Lung (tissue), 12 donors: ENCODE measurements around the gene RAMP1. TPM values are rescaled to one million over a fixed set of nuclear protein-coding genes. Genes with fewer than 3 reads are reported as not detected.

Experiments used
- ATAC-seq: fragments of 200-7000 bp; cut with Tn5 transposase; one replicate; pipeline ENCODE4 v1.9.1; 2020; ENCODE audit warnings: moderate number of reproducible peaks; ENCODE audit not compliant: insufficient read depth, low FRiP score
- DNase-seq, 3 donors: peaks; one replicate each; pipeline ENCODE4 v3.0.0-alpha.2; 2013 to 2017
- H3K27ac ChIP-seq, 2 donors: one replicate each; pipeline ENCODE4 v1.5.1; 2013; ENCODE audit warnings: mild to moderate bottlenecking in 2 of 2, moderate library complexity in 2 of 2, control low read depth in 1 of 2, inconsistent platforms in 1 of 2, low read depth in 1 of 2, low read length in 1 of 2
- H3K27me3 ChIP-seq, 3 donors: one replicate each; pipeline ENCODE4 v1.5.1; 2013; ENCODE audit warnings: low read length in 2 of 3; ENCODE audit not compliant: control insufficient read depth in 3 of 3, insufficient read depth in 3 of 3
- H3K36me3 ChIP-seq, 4 donors: one replicate each; pipeline ENCODE4 v1.5.1; 2013; ENCODE audit warnings: low read length in 4 of 4, mild to moderate bottlenecking in 1 of 4, moderate library complexity in 1 of 4; ENCODE audit not compliant: control insufficient read depth in 4 of 4, insufficient read depth in 4 of 4
- H3K4me1 ChIP-seq, 5 donors: one replicate each; pipeline ENCODE4 v1.5.1; 2013; ENCODE audit warnings: low read length in 5 of 5, mild to moderate bottlenecking in 2 of 5, moderate library complexity in 1 of 5; ENCODE audit not compliant: control insufficient read depth in 5 of 5, insufficient read depth in 5 of 5
- H3K4me3 ChIP-seq: one replicate; pipeline ENCODE4 v1.5.1; 2013; ENCODE audit warnings: mild to moderate bottlenecking, control low read depth, moderate library complexity
- H3K9ac ChIP-seq, 2 donors: one replicate each; pipeline ENCODE4 v1.5.1; 2013; ENCODE audit warnings: low read length in 2 of 2, control low read depth in 1 of 2; ENCODE audit not compliant: insufficient read depth in 1 of 2
- H3K9me3 ChIP-seq, 4 donors: one replicate each; pipeline ENCODE4 v1.5.1; 2013; ENCODE audit warnings: low read length in 3 of 4, mild to moderate bottlenecking in 1 of 4, moderate library complexity in 1 of 4; ENCODE audit not compliant: control insufficient read depth in 4 of 4, insufficient read depth in 3 of 4
- WGBS, 2 donors: extraction: QIAGEN DNeasy Blood & Tissue Kit; methylation state at CpG; one replicate each; pipeline ENCODE4 v1.1.7; 2013; 5-methylcytosine and 5-hydroxymethylcytosine counted together
- polyA plus RNA-seq, 2 donors: library from polyadenylated mRNA; stranded (reverse); fragments of 200-250 nt; gene quantifications; one replicate each; pipeline ENCODE4 v1.2.1, GENCODE V29; 2013
- total RNA-seq, 2 donors: library from RNA; depleted of rRNA in 1 of 2; stranded (reverse); fragments of >200 nt in 1 of 2; gene quantifications; one replicate each; pipeline ENCODE4 v1.2.1, GENCODE V29; 2014 to 2021
- TF ChIP-seq, protein P1 (sequence below): IDR thresholded peaks from 2 replicates; pipeline ENCODE4 v1.5.1; 2012; ENCODE audit warnings: mild to moderate bottlenecking; ENCODE audit errors: control extremely low read depth, extremely low read depth
- donor health status: control.
- donor health status: control.
- donor health status: Bipolar disorder and iron deficiency.
- donor health status: healthy.
- donor health status: DM: yes; HTN: yes; CAD: no.

RAMP1 gene
- total and polyA plus RNA-seq, 4 donors, result 10.5 to 26.1 (median 12.6) TPM

DNA sequence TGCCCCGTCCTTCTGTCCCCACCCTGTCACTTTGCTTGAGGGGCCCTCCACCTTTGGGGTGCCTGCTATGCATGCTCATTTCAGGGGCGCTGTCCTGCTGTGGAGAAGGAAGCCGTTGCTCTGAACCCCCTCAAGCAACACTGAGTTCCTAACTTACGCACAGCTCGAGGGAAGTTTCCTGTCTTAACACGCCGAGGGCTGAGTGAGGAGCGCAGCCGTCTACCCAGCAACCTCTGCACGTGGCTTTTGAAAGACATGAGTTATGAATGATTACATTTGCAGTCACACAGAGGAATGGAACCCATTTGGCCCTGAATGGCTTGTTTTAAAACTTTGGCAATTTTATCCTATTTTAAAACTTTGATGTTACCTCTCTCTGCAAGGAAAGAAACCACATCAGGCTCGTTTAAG, 14.0 kb downstream of the RAMP1 start:
- H3K4me3 ChIP-seq, result no peak overlapping the region
- TF ChIP-seq, protein P1, sequence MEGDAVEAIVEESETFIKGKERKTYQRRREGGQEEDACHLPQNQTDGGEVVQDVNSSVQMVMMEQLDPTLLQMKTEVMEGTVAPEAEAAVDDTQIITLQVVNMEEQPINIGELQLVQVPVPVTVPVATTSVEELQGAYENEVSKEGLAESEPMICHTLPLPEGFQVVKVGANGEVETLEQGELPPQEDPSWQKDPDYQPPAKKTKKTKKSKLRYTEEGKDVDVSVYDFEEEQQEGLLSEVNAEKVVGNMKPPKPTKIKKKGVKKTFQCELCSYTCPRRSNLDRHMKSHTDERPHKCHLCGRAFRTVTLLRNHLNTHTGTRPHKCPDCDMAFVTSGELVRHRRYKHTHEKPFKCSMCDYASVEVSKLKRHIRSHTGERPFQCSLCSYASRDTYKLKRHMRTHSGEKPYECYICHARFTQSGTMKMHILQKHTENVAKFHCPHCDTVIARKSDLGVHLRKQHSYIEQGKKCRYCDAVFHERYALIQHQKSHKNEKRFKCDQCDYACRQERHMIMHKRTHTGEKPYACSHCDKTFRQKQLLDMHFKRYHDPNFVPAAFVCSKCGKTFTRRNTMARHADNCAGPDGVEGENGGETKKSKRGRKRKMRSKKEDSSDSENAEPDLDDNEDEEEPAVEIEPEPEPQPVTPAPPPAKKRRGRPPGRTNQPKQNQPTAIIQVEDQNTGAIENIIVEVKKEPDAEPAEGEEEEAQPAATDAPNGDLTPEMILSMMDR, result no peak
- ATAC-seq (no peak), DNase-seq (no peak)
- no peaks in the 10 kb centered on the region for H3K36me3 ChIP-seq
- WGBS, 2 donors, result 29 to 50% methylated on average over 11 of the region's 11 CpGs
- no peaks in the 10 kb centered on the region for H3K9me3 ChIP-seq
- H3K27ac ChIP-seq, result no peak overlapping the region
- H3K27me3 ChIP-seq, result no peaks in the 10 kb centered on the region
- peaks cover 0 to 22% (median 0%) of the 10 kb centered on the region in 5 donors for H3K4me1 ChIP-seq
- H3K9ac ChIP-seq, result no peak overlapping the region

DNA sequence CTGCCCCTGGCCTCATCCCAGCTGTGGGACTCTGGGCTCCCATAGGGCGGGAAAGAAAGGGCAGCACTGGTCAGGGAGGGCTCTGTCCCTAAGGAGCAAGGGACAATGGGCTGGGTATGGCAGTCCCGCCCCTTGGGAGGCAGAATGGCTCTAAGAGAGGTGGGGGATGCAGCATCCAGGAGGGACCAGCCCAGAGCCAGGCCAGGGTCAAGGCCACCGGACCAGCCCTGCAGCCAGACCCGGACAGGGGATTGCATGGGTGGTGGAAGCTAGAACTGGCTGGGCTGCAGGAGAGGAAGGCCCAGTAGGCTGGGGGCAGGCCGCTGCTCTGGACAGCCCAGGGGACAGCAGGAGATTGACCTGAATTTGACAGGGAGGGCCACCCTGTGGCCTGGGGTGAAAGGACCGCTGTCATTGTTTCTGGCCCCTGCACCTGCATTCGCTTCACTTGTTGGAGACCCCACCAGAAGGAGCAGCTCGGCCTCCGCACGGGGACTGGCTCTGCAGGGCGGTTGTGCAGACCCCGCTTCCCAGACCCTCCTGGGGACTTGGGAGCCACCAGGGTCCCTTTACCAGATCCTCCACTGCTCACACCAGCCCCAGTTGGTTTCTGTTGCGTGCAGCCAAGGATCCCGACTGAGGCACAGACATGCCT, 14.6 kb downstream of the RAMP1 start:
- H3K27ac ChIP-seq, result peak overlapping the region in 1 of 2 donors; percentile 4
- no peak overlapping the region for H3K4me3 ChIP-seq
- TF ChIP-seq, protein P1, result no peak
- H3K9ac ChIP-seq, result no peak overlapping the region
- no peak for ATAC-seq
- H3K36me3 ChIP-seq, result no peaks in the 10 kb centered on the region
- no peak for DNase-seq
- 95% methylated on average over 14 of the region's 14 CpGs for WGBS, 2 donors
- peaks cover 0 to 18% (median 0%) of the 10 kb centered on the region in 5 donors for H3K4me1 ChIP-seq
- no peaks in the 10 kb centered on the region for H3K9me3 ChIP-seq
- no peaks in the 10 kb centered on the region for H3K27me3 ChIP-seq

DNA sequence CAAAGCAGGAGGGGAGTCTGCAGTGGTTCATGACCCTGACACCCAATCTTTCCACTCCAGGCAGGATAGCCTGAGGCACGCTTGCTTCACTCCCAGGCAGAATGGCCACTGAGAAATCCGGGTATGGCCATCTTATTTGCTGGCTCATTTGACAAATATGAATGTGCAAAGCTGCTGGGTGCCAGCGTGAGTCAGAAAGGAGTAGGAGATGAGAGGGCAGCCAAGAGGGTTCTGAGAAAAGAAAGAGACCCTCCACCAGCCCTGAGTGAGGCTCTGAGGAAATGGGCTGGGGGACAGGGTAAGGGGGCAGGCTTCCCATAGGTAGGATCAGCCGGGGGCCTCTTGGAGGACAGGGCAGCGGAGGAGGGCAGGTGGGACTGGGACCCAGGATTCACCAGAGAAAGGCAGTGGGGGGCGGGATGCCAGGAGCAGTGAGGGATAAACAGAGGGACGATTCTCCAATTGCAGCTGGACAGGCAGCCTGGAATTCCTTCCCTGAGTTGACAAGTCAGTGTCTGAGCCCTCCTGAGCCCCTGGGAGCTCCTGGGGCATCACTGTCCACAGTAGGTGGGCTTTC, 15.2 kb downstream of the RAMP1 start:
- Histone ChIP-seq H3K27ac (peak overlapping the region in 1 of 2 donors; percentile 25), H3K4me1 (peaks cover 0 to 17% (median 0%) of the 10 kb centered on the region in 5 donors), H3K9me3 (no peaks in the 10 kb centered on the region), H3K27me3 (no peaks in the 10 kb centered on the region), H3K9ac (no peak overlapping the region), H3K36me3 (no peaks in the 10 kb centered on the region), H3K4me3 (no peak overlapping the region)
- DNase-seq (no peak), ATAC-seq (peak; percentile 30)
- 84 to 90% methylated on average over 7 of the region's 7 CpGs for WGBS, 2 donors
- TF ChIP-seq, protein P1, result no peak
